HG03521 (cell line): ENCODE measurements around the gene PTPRA.

Experiments used
- ATAC-seq: cut with Tn5 transposase; IDR thresholded peaks from one replicate; pipeline ENCODE4 v1.9.1; 2021; ENCODE audit warnings: mild to moderate bottlenecking, moderate library complexity; ENCODE audit not compliant: unreplicated experiment

Gene PTPRA

DNA sequence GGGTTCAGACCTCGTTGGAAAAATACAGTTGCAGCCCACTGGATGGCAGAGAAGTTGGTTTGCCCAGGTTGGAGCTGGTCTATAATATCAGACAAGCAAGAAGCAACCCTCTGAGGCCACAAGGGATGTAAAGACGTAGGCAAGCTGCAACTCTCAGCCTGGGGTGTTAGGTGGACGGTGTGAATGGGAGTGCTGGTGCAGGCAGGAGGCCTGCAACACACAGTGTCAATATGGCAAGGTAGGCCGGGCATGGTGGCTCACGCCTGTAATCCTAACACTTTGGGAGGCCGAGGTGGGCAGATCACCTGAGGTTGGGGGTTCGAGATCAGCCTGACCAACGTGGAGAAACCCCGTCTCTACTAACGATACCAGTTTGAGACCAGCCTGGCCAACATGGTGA, 22.2 kb upstream of the PTPRA start:
- ATAC-seq = no peak

DNA sequence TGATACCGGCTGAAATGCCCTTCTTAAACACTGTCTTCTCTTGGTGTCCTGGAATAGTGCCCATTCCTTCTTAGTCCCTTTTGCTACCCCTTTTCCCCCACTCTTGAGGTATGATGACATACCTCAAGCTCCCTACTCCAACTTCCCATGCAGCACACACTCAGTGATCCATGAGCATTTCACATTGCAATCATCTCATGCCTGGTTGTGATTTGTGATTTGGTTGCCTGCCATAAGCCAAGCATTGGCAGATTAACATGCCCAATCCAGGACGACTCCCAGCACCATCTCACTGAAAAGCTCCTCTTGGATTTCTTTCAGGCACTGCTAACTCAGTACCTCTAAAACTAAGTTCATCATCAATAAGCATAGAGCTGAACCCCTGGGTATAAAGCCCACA, 14.7 kb upstream of the PTPRA start:
- no peak for ATAC-seq

DNA sequence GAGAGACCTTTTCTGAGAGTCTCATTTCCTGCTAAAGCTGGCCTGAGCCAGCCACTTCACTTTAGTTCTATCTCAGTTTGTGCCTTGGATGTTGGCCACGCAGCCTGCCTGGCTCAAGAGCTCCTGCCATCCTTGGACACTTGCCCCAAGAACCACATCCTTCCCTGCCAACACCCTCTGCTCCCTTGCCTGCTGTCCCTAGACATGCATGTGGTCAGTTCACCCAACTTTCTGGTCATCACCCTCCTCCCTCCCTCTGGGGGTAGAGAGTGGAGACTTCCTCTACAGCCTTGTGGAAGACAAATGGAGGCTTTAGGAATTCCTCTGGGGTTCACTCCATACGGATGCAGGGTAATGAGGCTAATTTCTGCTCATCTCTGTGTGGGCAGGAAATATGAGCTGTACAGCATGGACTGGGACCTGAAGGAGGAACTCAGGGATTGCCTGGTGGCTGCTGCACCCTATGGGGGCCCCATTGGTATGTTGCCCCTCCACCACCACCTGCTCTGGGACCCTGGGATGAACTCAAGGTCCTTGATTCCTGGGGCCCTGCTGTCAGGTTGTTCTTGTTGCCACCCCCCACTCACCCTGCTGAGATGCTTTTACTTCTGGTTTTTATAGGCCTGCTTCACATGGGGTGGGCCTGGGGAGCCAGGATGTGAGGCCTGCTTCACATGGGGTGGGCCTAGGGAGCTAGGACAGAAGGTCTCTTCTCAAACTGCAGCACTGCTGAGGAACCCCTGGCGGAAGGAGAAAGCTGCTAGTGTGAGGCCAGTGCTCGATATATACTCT, 13.8 kb upstream of the PTPRA start:
- ATAC-seq = no peak

DNA sequence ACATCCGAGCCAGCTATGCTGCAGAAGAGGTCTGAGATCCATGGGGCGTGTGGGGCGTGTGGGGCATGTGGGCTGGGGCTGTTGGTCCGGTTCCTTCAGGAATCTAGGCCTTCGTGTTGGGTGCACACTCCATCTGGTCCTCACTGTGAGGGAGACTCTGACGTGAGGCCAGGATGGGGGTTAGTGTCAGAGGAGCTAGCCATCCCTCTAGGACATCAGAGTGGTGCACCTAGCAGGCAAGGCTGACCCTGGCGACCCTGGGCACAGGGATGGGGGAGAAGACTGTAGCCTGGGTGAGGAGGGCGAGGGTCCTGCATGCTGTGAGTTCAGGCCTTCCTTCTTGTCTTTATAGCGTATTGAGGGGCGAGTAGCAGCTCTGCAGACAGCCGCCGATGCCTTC, 8.7 kb upstream of the PTPRA start:
- ATAC-seq = no peak

DNA sequence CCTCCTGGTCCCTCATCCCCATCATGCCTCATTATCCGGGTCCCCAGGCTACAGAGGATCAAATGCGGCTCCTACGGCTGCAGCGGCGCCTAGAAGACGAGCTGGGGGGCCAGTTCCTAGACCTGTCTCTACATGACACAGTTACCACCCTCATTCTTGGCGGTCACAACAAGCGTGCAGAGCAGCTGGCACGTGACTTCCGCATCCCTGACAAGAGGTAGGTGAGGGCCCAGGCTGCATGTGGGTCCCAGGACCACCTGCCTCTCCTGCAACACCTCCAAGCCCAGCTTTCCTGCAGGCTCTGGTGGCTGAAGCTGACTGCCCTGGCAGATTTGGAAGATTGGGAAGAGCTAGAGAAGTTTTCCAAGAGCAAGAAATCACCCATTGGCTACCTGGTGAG, 8.2 kb upstream of the PTPRA start:
- ATAC-seq = no peak

DNA sequence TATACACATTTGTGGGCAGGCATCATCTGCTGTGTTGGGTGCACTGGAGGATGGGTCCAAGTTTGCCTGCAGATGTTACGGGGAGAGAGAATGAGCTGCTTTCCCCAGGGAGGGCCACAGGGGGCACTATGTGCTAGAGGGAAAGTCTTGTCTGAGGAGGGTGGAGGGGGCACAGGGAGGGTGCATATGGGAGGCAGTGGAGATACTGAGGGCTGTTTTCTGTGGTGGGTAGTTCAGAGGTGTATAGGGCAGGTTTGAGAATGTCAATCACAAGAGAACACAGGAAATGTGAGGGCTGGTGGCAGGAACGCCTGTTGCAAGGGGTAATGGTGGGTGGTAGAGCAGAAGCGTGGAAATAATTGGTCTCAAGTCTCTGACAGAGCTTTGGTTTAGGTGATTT, 7.7 kb upstream of the PTPRA start:
- ATAC-seq = no peak

DNA sequence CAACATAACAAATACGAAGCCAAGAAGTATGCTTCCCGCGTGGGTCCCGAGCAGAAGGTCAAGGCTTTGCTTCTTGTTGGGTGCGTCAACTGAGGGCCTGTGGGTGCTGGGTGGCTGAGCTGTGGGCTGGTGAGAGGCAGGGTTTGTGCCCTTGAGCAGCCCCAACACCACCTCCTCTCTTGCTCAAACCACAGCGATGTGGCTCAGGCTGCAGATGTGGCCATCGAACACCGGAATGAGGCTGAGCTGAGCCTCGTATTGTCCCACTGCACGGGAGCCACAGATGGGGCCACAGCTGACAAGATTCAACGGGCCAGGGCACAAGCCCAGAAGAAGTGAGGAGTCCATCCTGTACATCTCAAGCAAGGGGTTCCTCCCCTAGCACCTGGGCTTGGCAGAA, 7.0 kb upstream of the PTPRA start:
- no peak for ATAC-seq

DNA sequence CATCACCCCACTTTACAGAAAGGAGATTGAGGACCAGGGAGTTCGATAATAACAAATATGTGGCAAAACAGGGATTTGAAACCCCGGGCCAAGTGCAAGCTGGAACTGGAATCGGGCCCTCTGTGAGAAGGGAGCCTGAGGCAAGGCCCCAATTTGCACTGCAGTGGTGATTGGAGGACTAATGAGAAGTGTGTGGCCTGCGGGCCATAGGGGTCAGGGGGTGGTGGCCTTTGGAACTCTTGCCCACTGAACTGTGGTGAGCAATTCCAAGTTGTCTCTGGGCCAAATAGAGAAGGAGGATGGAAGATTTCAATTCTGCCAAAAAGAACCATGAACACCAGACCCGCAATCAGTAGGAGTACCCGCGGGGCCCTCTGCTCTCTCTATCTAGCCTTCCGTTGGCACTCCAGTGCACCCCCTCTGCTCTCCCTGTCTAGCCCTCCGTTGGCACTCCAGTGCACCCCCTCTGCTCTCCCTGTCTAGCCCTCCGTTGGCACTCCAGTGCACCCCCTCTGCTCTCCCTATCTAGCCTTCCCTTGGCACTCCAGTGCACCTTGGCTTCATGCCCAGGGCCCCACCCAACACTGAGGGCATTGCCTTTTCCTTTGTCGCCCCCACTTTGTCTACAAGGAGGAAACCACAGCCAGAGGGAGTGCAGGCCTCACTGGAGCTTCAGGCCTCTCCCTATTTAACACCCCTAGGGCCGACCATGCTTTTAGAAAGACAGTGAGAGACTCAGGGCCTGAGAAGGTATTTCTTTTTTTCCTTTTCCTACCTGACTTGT, 6.0 kb upstream of the PTPRA start:
- no peak for ATAC-seq

DNA sequence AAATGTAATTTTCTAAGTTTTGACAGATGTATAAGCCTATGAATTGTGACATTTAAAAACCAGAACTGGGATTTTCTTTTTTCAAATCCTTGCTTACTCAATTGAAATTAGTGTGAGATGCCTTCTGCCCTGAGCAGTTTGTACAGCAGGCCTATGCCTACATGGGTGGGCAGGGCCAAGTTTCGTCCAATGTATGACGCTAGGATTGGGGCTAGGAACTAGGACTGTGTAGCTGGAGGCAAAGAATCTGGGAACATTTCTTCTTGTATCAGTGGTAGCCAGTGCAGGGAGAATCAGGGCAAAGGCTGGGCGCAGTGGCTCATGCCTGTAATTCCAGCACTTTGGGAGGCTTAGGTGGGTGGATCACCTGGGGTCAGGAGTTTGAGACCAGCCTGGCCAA, 3.9 kb upstream of the PTPRA start:
- no peak for ATAC-seq

DNA sequence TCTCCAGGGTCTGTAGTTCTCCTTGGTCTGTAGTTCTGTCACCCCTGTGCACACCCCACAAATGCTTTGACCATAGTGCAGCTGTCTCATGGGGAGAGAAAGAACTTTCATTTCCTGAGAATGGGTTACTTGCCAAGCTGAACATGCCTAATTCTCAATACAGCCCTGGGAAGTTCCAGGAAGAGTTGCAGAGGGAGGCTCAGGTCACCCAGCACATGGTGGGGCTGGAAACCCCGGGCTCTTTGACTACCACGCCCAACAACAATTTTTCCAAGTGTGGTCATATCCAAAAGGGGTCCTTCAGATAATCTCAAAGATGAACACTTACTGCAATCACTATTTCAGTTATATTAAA, 2.2 kb upstream of the PTPRA start:
- no peak for ATAC-seq

DNA sequence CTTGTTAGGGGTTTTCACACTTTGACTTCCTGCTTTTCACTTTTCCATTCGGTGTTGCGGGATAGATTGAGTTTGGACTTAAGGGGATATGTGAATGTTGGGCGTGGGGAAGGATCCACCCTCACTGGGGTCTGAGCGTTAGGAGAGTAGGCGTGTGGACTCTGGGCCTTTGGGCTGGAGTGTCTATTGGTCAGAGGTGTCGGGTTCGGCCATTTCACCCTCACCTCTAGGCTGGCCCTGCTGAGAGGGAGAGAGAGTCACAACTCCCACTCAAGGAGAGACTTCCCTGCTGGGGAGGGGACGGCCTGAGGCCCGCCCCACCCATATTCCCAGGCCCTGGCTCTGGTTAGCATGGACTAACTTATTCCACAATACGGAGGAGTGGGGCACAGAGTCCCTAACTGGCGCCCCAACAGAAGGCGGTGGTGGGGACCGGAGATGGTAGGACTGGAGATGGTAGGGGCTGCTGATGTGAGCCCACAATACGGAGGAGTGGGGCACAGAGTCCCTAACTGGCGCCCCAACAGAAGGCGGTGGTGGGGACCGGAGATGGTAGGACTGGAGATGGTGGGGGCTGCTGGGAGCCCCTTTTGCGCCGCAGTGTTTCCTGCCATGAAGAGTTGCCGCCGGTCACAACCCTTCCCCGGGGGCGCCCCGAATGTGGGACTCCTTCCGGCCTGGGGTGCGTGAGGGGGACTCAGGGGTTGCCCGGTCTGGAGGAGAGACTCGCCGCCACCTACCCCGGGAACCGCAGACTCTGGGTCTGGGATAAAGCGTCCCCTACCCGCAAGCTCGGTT, 1.4 kb upstream of the PTPRA start:
- peak; percentile 1 for ATAC-seq

DNA sequence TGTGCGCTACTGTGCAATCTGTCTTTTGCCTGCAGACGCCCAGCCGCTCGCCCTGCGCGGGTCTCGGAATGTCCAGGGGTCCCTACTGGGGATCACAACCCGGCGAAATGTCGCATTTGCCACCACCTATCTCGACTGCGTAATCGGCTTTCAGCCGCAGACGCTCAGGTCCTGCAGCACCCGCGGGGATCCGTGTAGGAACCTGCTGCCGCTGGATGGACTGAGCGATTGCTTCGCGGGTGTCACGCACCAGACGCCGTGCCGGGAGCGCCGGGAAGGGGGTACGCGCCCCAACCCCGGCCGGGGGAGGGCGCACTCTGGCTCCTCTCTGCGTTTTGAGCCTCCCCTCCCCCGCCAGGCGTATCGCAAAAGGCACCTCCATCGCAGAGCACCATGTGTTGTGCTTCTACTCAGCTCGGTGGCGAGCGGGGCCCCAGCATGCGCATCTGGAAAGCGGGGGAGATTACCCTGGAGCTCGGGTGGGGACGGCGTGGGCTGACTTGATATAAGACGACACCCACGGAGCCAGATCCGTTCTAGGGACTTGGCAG, 747 bp upstream of the PTPRA start:
- ATAC-seq = peak; percentile 8

DNA sequence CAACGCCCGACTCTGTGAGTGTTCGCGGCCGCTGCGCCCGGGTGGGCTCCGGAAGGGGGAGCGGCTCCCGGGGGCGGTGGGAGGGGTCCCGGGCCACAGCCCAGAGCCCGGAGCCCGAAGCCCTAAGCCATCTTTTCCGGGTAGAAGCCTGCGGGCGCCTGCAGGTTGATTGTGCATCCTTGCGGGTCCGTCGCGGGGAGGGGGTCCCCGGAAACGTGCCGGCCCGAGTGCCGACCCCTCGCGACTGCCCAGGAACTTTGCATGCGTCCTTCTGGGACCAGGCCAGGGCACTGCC, 413 bp downstream of the PTPRA start:
- ATAC-seq = peak; percentile 37

DNA sequence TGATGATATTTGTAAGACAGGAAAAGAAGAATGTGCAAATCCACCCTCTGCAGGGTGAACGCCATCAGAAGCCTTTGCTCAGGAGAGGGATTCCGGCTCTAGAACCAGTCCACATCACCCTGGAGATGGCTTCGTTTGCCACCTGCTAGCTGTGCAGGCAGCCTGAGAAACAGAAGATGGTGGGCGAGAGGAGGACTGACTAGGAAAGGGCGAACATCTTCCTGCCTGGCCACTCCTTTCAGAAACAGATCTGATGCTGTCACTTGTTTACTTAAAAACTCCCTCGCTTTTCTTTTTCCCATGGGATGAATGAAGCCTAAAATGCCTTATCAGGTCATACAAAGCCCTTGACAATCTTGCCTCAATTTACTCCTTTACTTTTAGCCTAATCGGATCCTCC, 1.2 kb downstream of the PTPRA start:
- ATAC-seq = no peak

DNA sequence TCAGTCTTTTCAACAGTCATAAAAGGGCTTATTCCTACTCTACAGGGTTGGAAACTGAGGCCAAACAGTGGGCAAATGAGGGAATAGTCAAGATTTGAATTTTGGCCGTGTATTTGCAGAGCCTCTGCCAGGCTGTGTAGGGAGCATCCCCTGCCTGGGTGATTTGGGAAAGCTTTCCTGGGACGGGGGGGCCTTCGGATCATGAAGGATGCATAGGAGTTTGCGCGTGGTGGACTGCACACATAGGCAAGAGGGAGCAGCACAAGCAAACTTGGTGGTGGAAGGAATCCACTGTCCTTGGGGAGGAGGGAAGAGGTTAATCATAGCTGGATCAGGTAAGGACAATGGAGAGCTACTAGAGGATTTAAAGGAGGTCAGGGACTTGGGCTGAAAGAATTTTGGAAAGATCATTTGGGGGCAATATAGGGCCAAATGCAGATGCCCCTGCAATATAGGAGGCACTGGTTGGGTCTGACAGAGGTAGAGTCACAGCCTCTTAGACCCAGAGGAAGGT, 2.5 kb downstream of the PTPRA start:
- no peak for ATAC-seq

DNA sequence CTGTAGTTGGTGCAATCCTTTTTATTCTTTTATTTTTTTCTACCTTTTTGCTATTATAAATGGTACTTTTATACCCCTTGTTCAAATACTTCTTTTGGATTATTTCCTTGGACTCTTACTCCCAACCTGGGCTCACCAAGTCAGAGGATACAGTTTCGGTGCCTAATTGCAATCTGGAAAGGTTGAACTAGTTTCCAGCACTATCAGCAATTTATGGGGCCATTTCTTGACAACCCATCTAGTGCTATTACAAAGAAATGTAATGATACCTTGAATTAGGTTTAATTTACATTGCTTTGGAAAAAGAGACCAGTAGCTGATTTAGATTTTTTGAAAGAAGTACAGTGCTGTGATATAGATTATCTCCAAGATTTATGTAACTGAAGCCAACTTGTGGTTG, 5.2 kb downstream of the PTPRA start:
- ATAC-seq = no peak

DNA sequence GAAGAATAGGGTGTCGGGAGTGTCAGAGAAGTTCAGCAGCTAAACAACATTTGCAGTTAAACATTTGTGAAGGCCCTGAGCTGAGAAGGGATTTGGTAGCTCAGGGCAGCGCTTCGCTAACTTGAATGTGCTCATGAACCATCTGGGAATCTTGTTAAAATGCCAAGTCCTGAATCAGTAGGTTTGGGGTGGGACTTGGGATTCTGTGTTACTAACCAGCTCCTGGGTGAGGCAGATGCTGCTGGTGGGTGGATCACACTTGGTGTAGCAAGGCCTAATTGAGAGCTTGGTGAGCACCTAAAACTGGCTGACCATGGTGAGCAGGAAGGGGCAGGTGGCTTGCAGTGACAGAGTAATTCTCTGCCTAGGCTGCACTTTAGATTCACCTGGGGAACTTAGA, 5.9 kb downstream of the PTPRA start:
- no peak for ATAC-seq

DNA sequence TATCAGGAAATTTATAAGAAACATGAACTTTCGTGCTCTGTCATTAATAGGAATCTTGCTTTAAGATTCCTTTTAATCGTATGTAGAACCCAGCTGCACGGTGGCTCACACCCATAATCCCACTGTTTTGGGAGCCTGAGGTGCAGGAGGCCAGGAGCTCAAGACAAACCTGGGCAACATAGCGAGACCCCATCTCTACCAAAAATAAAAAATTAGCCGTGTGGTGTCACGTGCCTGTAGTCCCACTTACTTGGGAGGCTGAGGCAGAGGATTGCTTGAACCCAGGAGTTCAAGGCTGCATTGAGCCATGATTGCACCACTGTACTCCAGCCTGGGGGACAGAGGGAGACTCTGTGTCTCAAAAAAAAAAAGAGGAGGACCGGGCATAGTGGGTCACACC, 7.4 kb downstream of the PTPRA start:
- ATAC-seq = no peak

DNA sequence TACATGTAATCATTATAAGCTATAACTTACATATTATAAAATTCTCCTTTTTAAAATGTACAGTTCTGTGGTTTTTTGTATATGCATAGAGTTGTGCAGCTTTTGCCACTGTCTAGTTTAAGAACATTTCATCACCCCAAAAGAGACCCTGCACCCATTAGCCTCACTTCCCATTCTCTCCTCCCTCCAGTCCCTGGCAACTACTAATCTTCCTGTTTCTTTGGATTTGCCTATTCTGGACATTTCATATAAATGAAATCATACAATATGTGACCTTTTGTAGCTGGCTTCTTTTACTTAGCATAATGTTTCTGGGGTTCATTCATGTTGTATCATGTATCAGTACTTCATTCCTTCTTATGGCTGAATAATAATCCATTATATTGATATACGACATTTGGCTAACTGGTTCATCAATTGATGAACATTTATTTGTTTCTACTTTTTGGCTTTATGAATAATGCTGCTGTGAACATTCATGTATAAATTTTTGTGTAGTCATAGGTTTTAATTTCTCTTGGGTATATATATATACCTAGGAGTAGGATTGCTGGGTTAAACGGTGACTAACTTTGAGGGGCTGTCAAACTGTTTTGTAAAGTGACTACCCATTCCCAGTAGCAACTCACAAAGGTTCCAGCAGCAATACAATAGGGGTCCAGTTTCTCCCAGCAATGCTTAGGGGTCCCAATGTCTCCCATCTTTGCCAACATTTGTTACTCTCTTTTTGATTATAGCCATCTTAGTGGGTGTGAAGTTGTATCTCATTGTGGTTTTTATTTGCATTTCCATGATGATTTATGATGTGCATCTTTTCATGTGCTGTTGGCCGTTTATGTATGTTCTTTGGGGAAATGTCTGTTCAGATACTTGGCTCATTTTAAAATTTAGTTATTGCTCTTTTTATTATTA, 10.7 kb downstream of the PTPRA start:
- ATAC-seq = no peak

DNA sequence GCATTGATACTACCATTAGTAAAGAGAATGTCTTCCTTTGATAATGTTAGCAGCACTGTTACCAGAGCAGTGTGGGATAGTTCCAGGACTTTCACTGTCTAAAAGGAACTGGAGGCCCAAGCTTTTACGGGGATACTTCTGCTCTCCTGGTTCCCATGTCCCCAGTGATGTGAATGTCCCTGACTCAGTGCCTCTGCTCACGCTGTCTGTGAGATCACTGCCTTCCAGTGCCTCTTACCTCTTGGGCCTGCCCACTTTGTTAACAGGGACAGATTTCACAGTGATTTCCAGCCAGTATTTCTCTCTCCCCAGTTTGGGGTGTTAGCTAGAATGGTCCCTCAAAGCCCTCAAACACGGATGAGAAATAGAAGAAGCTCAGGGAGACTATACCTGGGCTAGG, 14.4 kb downstream of the PTPRA start:
- ATAC-seq = no peak
